ENCODE measurements around the gene MAP3K7CL. TPM values are rescaled to one million over a fixed set of nuclear protein-coding genes. Genes with fewer than 3 reads are reported as not detected.
A peak's percentile ranks its signal among the peaks of the same experiment; 100 is the strongest.
"Not testable (repeated sequence)": the region's sequence is repeated elsewhere in the genome, so short reads cannot be mapped to it uniquely, and the experiment has no call there.

MAP3K7CL gene
- total RNA-seq, 4 donors from 2014 or later = 1.5 to 2.6 (median 2.2) TPM

- TF ChIP-seq CTCF (IDR thresholded peaks at IDR 0.05) (no peak), POLR2AphosphoS5 (IDR thresholded peaks at IDR 0.05) (no peak)
- ATAC-seq = peak; percentile 39
- WGBS, 2 donors (ENCODE audit: low coverage in 1 of 2) = 80 to 82% methylated on average over 8 to 9 of the region's 9 CpGs
- H3K9me3 ChIP-seq = no peaks in the 10 kb centered on the region
- no peak overlapping the region for H3K4me3 ChIP-seq
- no peaks in the 10 kb centered on the region for H3K27me3 ChIP-seq
- peak overlapping the region in 1 of 4 donors; percentile 34 for H3K27ac ChIP-seq
- peaks cover 0 to 12% (median 0%) of the 10 kb centered on the region in 3 donors for H3K4me1 ChIP-seq
- no peaks in the 10 kb centered on the region for H3K36me3 ChIP-seq
Observed at GRCh38 chr21:29163341-29164115, 33.1 kb downstream of the MAP3K7CL start.

- Histone ChIP-seq H3K4me3 (no peak overlapping the region), H3K4me1 (peaks cover 0 to 12% (median 0%) of the 10 kb centered on the region in 3 donors), H3K27ac (peak overlapping the region in 1 of 4 donors; percentile 16), H3K27me3 (no peaks in the 10 kb centered on the region), H3K9me3 (no peaks in the 10 kb centered on the region), H3K36me3 (no peaks in the 10 kb centered on the region)
- TF ChIP-seq CTCF (IDR thresholded peaks at IDR 0.05) (peak; percentile 60 to 83 (median 79)), EP300 (IDR thresholded peaks at IDR 0.05) (no peak)
- WGBS, 2 donors (ENCODE audit: low coverage in 1 of 2) = 8 to 12% methylated on average over 6 to 8 of the region's 8 CpGs
- peak; percentile 68 for ATAC-seq
Observed at GRCh38 chr21:29164323-29164942, 34.0 kb downstream of the MAP3K7CL start.

- H3K9me3 ChIP-seq = no peaks in the 10 kb centered on the region
- no peak overlapping the region for H3K4me3 ChIP-seq
- no peak for ATAC-seq
- no peak overlapping the region for H3K27ac ChIP-seq
- TF ChIP-seq EP300 (IDR thresholded peaks at IDR 0.05) = no peak
- TF ChIP-seq CTCF (IDR thresholded peaks at IDR 0.05) = no peak
- TF ChIP-seq POLR2AphosphoS5 (IDR thresholded peaks at IDR 0.05) = no peak
- TF ChIP-seq POLR2A (IDR thresholded peaks at IDR 0.05) = no peak
- WGBS, 2 donors (ENCODE audit: low coverage in 1 of 2) = 91 to 96% methylated on average over 3 of the region's 3 CpGs
- no peaks in the 10 kb centered on the region for H3K36me3 ChIP-seq
- H3K4me1 ChIP-seq = peaks cover 0 to 12% (median 0%) of the 10 kb centered on the region in 3 donors
- H3K27me3 ChIP-seq = no peaks in the 10 kb centered on the region
Observed at GRCh38 chr21:29166323-29166722, 35.9 kb downstream of the MAP3K7CL start.

- peaks cover 0 to 12% (median 0%) of the 10 kb centered on the region in 3 donors for H3K4me1 ChIP-seq
- TF ChIP-seq POLR2AphosphoS5 (IDR thresholded peaks at IDR 0.05) (no peak), EP300 (IDR thresholded peaks at IDR 0.05) (no peak), CTCF (IDR thresholded peaks at IDR 0.05) (no peak), POLR2A (IDR thresholded peaks at IDR 0.05) (no peak)
- H3K27ac ChIP-seq = no peak overlapping the region
- H3K4me3 ChIP-seq = no peak overlapping the region
- WGBS, 2 donors (ENCODE audit: low coverage in 1 of 2) = 26% methylated on average over 1 of the region's 1 CpG; no CpG with 5 or more reads in 1 of the 2 donors
- ATAC-seq = no peak
- H3K36me3 ChIP-seq = no peaks in the 10 kb centered on the region
- H3K9me3 ChIP-seq = no peaks in the 10 kb centered on the region
- no peaks in the 10 kb centered on the region for H3K27me3 ChIP-seq
Observed at GRCh38 chr21:29166853-29167252, 36.4 kb downstream of the MAP3K7CL start.

- WGBS, 2 donors (ENCODE audit: low coverage in 1 of 2) = 89 to 100% methylated on average over 1 to 5 of the region's 8 CpGs
- not testable (repeated sequence) for H3K4me3 ChIP-seq, H3K27ac ChIP-seq, H3K27me3 ChIP-seq, H3K36me3 ChIP-seq, ATAC-seq, H3K9me3 ChIP-seq
- peaks cover 0 to 12% (median 0%) of the 10 kb centered on the region in 3 donors for H3K4me1 ChIP-seq
Observed at GRCh38 chr21:29167481-29167880, 37.0 kb downstream of the MAP3K7CL start.
